ENCODE data around the gene CFAP46. TPM values are rescaled to one million over a fixed set of nuclear protein-coding genes. Genes with fewer than 3 reads are reported as not detected.
"Not testable (repeated sequence)": the region's sequence is repeated elsewhere in the genome, so short reads cannot be mapped to it uniquely, and the experiment has no call there.

The CFAP46 gene
- total RNA-seq, 2 experiments from 2014 or later: 0.07 TPM; not detected in 1

DNA sequence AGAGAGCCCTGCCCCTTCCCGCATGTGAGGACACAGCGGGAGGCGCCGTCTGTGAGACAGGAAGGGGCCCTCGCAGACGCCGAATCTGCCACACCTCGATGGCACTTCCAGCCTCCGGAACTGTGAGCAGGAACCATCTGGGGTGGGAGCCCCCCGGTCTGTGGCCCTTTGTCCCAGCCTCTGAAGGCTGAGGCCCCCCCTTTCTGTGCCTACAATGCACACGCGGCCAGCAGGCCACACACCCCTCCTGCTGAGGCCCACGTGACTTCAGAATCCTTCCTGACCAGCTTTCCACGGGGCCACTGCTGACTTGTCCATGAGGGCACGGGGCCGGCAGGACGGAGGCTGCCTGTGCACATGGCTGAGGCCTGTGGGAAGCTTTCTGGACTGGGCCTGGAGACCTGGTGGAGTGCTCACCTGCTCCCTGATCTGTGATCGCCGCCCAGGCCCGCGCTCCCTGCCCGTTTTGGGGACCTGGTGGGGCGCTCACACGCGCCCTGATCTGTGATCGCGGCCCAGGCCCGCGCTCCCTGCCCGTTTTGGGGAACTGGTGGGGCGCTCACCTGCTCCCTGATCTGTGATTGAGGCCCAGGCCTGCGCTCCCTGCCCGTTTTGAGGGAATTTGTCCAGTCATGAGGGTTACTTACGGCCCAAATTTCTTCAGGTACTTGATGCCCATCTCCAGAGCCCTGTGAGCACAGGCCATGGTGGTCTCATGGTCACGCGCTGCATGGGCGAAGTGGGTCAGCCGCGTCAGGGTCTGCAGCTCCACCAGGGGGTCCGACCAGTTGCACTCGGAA, 34.3 kb downstream of the CFAP46 start:
- POLR2A ChIA-PET: no interaction called here
- no peaks in the 10 kb centered on the region for H3K9me3 Mint-ChIP-seq
- intact Hi-C loops (cut with micrococcal nuclease): no loop called here
- peaks cover 3% of the 10 kb centered on the region for H3K27me3 Mint-ChIP-seq
- CTCF ChIA-PET: no interaction called here
- DNase-seq: no peak
- no peaks in the 10 kb centered on the region for H3K36me3 Mint-ChIP-seq
- peaks cover 17% of the 10 kb centered on the region for H3K4me1 Mint-ChIP-seq (ENCODE audit: low read depth)
- no peak overlapping the region for H3K27ac Mint-ChIP-seq
- no peak overlapping the region for H3K4me3 Mint-ChIP-seq

DNA sequence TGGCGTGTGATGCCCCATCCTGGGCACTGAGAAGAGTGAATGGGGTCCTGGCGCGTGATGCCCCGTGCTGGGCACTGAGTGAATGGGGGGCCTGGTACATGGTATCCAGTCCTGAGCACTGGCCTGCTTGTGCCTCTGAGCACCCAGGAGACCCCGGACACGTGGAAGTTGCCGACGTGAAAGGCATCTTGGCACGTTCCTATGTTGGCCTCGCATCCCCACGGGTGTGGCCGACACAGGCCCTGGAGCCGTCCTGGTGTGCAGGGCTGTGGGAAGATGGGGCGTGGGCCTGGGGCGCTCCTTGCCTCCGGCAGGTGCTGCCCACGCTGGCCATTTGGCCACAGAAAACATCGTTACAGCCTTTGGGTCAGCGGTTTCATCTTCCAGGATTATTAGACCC, 35.5 kb downstream of the CFAP46 start:
- intact Hi-C loops (cut with micrococcal nuclease): no loop called here
- H3K4me1 Mint-ChIP-seq (ENCODE audit: low read depth): peaks cover 17% of the 10 kb centered on the region
- no peaks in the 10 kb centered on the region for H3K9me3 Mint-ChIP-seq

DNA sequence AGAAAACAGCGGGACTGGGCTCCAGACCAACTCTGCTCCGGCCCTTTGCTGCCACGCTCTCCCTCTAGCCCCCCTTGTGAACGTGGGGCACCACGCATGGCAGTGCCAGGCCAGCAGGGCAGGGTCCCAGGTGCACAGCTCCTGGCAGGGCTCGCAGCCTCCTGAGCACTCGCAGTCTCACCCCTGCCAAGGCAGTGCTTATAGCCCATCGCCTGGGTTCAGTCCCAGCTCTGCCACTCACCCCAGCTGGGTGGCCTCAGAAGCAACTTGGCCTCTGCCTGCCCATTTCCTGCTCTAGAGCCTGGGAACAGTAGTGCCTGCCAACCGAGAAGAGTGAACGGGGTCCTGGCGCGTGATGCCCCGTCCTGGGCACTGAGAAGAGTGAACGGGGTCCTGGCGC, 36.3 kb downstream of the CFAP46 start:
- peaks cover 3% of the 10 kb centered on the region for H3K27me3 Mint-ChIP-seq
- H3K36me3 Mint-ChIP-seq: no peaks in the 10 kb centered on the region
- no peak for DNase-seq
- H3K4me1 Mint-ChIP-seq (ENCODE audit: low read depth): peaks cover 13% of the 10 kb centered on the region
- CTCF ChIA-PET: interaction anchor here (2.0 to 3.1 kb wide), 3 partner anchors 218 to 423 kb away, joined by 7 to 15 read pairs (median 11); no protein-coding TSS in a partner anchor
- no peak overlapping the region for H3K27ac Mint-ChIP-seq
- POLR2A ChIA-PET: no interaction called here
- intact Hi-C loops (cut with micrococcal nuclease): no loop called here
- H3K4me3 Mint-ChIP-seq: no peak overlapping the region
- H3K9me3 Mint-ChIP-seq: peaks cover 2% of the 10 kb centered on the region

More for the DNA sequence above, 35.5 kb downstream of the CFAP46 start:
- POLR2A ChIA-PET: no interaction called here
- Mint-ChIP-seq H3K36me3 (no peaks in the 10 kb centered on the region), H3K4me3 (no peak overlapping the region), H3K27me3 (peaks cover 3% of the 10 kb centered on the region), H3K27ac (no peak overlapping the region)
- no peak for DNase-seq
- CTCF ChIA-PET: no interaction called here

DNA sequence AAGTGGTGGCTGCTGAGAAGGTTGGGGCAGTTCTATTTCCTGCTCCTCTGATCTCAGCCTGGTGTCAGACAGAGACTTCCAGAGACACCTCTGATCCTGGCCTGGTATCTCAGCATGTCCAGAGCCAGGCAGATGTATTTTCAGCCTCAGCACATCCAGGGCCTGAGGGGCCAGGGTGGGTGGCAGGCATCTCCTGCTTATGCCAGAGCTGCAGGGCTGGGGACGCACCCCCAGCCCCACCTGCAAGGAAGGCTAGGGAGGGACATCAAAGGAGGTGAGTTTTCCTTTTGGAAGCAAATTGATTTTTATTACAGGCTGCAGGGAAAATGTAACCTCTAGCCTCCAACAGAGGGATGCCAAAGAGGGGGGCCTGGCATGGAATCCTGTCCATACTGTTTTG, 36.7 kb downstream of the CFAP46 start:
- no peaks in the 10 kb centered on the region for H3K36me3 Mint-ChIP-seq
- intact Hi-C loops (cut with micrococcal nuclease): loop anchor here (2.0 kb wide), 1 partner anchor 219 kb away; no protein-coding TSS in a partner anchor
- ChIA-PET CTCF (interaction anchor here (2.0 to 3.1 kb wide), 3 partner anchors 219 to 424 kb away, joined by 7 to 15 read pairs (median 11); no protein-coding TSS in a partner anchor), POLR2A (no interaction called here)
- H3K27ac Mint-ChIP-seq: no peak overlapping the region
- H3K4me1 Mint-ChIP-seq (ENCODE audit: low read depth): peaks cover 13% of the 10 kb centered on the region
- H3K9me3 Mint-ChIP-seq: peaks cover 7% of the 10 kb centered on the region
- no peak for DNase-seq
- H3K27me3 Mint-ChIP-seq: peaks cover 1% of the 10 kb centered on the region
- no peak overlapping the region for H3K4me3 Mint-ChIP-seq

DNA sequence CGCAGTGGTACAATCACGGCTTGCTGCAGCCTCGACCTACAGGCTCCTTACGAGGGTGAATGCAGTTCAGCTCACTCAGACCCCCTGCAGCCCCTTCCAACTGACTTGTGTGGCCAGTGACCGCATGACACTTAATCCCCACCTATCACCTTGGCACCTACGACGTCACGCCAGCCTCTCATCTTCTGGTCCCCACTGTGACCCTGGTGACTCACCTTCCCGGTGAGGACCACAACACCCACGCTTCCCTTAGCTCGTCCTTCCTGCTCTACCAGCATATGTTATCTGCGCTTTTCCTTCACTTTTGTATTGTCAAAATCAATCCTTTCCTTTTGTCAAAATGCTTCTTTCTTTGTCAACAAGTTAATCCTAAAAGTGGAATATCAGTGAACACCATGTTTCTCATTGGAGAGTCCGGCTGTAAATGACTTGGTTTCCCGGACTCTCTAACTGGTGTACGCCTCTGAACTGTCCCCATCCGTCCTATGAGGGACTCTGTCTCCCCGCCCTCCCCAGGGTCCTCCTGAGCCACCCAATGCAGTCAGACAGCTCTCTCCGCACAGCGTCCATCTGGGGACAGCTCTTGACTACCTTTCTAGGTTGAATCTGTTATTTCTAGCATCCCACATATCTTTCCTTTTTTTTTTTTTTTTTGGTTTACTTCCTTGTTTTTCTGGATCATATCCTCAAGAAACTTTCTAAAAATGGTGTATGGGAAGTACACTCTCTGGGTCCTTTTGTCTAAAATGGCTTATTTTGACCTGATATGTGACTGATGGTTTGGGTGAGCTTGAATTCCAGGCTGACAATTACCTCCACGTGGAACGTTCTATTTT, 37.3 kb downstream of the CFAP46 start:
- ChIA-PET POLR2A (no interaction called here), CTCF (interaction anchor here (1.6 to 3.1 kb wide), 4 partner anchors 219 to 424 kb away, joined by 6 to 15 read pairs (median 9); no protein-coding TSS in a partner anchor)
- H3K27ac Mint-ChIP-seq: no peak overlapping the region

DNA sequence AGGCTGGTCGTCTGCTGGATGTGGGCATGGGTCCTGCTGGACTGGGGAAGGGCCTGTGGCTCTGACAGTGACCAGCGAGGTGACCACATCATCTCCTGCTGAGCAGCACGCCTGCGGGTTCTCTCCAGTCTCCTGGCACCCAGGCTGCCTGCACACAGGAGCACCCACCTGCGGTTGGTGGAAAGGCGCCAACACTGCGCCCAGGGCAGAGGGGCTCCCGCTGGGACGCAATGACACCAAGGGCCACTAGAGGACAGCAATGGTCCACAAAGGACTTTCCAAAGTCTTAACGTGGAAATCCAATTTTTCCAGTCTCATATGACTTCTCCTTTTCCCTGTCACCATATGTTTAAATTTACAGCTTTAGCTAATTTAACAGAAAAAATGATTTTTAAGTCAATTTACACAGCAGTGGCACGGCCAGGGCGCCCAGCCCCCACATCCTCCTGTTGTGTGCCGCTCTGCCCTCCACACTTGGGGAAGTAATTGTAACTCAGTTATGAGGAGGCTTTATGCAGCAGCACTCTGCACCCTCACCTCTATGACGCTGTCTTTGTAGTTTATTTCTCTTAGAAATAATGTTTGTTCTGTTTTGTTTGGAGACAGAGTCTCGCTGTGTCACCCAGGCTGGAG, 38.1 kb downstream of the CFAP46 start:
- no peak overlapping the region for H3K4me3 Mint-ChIP-seq
- POLR2A ChIA-PET: no interaction called here
- no peaks in the 10 kb centered on the region for H3K36me3 Mint-ChIP-seq
- H3K4me1 Mint-ChIP-seq (ENCODE audit: low read depth): peaks cover 13% of the 10 kb centered on the region
- intact Hi-C loops (cut with micrococcal nuclease): loop anchor here (2.0 kb wide), 1 partner anchor 221 kb away; no protein-coding TSS in a partner anchor
- CTCF ChIA-PET: interaction anchor here (1.6 to 3.1 kb wide), 4 partner anchors 220 to 425 kb away, joined by 6 to 15 read pairs (median 9); no protein-coding TSS in a partner anchor
- no peaks in the 10 kb centered on the region for H3K27me3 Mint-ChIP-seq
- H3K9me3 Mint-ChIP-seq: peaks cover 8% of the 10 kb centered on the region
- DNase-seq: peak; percentile 60
- no peak overlapping the region for H3K27ac Mint-ChIP-seq

More for the DNA sequence above, 37.3 kb downstream of the CFAP46 start:
- intact Hi-C loops (cut with micrococcal nuclease): loop anchor here (2.0 kb wide), 1 partner anchor 220 kb away; no protein-coding TSS in a partner anchor
- Mint-ChIP-seq H3K9me3 (peaks cover 8% of the 10 kb centered on the region), H3K4me3 (no peak overlapping the region), H3K27me3 (no peaks in the 10 kb centered on the region), H3K4me1 (ENCODE audit: low read depth) (peaks cover 13% of the 10 kb centered on the region), H3K36me3 (no peaks in the 10 kb centered on the region)
- DNase-seq: peak; percentile 75

DNA sequence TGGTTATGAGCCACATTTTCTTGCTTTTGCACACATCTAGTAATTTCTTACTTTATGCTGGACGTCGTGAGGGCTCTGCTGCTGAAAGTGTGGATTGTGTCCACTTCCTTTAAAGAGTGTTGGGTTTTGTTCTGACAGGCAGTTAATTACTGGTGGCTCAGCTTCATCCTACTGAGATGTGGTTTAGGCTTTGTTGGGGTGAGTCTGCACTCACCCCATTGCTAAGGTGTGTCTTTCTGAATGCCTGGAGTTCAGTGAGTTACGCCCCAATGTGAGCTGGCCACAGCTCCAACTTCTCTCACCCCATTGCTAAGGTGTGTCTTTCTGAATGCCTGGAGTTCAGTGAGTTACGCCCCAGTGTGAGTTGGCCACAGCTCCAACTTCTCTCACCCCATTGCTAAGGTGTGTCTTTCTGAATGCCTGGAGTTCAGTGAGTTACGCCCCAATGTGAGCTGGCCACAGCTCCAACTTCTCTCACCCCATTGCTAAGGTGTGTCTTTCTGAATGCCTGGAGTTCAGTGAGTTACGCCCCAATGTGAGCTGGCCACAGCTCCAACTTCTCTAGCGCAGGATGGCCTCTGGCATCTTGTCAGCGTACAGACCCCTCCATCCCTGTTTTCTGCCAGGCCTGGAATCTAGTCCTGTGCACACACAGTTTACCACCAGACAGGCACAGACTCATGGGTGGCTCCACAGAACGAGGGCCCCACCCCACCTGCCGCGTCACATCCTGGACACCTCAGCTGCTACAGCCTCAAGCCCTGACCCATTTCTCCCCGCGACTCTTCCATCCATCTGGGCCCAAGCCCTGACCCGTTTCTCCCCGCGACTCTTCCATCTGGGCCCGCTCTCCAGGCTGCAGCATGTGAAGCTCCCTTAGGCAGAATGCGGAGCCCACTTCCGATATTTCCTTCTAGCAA, 39.5 kb downstream of the CFAP46 start:
- CTCF ChIA-PET: interaction anchor here (0.6 to 3.1 kb wide), 4 partner anchors 71 to 248 kb away, joined by 3 to 15 read pairs (median 8); no protein-coding TSS in a partner anchor
- H3K9me3 Mint-ChIP-seq; H3K36me3 Mint-ChIP-seq; intact Hi-C loops (cut with micrococcal nuclease); DNase-seq; H3K4me3 Mint-ChIP-seq; H3K27me3 Mint-ChIP-seq; H3K27ac Mint-ChIP-seq; POLR2A ChIA-PET: not testable (repeated sequence)
- H3K4me1 Mint-ChIP-seq (ENCODE audit: low read depth): peaks cover 13% of the 10 kb centered on the region

DNA sequence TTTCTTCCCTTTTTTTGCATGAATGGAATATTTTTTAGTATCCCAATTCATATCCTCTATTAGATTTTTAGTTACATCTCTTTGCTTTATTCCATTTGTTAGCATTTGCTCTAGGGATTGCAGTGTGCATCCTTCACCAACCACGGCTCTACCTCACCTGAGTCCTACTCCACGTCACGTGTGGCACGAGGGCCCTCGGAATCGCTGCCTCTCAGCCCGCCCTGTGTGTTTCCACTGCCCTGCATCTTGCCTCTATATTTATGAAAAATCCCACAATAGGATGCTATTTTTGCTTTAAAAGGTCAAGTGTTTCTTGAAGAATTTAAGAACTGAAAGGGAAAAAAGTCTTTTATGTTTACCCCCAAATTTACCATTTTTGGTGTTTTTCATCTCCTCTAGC, 41.0 kb downstream of the CFAP46 start:
- H3K4me1 Mint-ChIP-seq (ENCODE audit: low read depth): peaks cover 13% of the 10 kb centered on the region
- H3K27ac Mint-ChIP-seq: no peak overlapping the region
- intact Hi-C loops (cut with micrococcal nuclease): no loop called here
- DNase-seq: no peak
- no peak overlapping the region for H3K4me3 Mint-ChIP-seq
- POLR2A ChIA-PET: no interaction called here
- H3K27me3 Mint-ChIP-seq: no peaks in the 10 kb centered on the region
- no peaks in the 10 kb centered on the region for H3K36me3 Mint-ChIP-seq
- peaks cover 8% of the 10 kb centered on the region for H3K9me3 Mint-ChIP-seq
- CTCF ChIA-PET: interaction anchor here (1.5 kb wide), 1 partner anchor 221 kb away, joined by 3 read pairs; no protein-coding TSS in a partner anchor

DNA sequence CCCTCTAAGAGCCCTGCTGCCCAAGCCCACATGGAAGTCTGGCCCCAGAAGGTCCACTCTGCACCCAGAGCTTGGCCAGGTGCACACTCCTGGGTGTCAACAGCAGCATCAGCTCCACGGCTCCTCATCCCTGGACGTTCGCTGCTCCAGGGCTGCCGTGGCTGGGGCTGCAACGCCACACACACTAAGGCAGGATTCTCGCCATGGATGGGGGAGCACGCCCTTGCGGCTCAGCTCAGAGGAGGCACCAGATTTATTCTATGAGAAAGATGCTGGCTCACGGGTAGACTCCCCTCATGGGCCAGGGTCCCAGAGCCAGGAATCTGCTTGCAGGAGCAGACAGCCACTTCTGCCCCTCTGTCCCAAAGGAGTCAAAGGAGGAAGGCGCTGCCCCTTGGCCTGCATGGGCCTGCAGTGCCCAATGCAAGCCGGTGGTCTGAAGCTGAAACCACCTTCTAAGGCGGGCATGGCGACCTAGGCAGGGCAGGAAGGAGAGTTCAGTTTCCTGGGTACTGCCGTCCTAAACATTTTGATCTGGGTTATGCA, 42.1 kb downstream of the CFAP46 start:
- intact Hi-C loops (cut with micrococcal nuclease): no loop called here
- no peak for DNase-seq

DNA sequence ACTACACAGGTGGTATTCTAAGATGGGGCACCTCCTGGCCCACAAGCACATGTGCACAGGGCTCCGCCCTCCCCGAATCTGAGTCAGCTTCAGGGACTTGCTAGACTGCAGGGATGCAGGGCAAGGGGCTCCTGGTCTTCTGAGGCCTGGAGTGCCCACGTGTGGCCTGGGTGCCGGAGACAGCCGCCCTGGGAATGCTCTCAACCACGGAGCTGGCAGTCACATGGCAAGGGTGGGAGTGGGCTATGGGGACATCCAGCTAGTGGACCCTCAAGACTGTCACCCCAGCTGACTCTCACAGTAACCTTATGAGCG, 42.7 kb downstream of the CFAP46 start:
- H3K27me3 Mint-ChIP-seq: peaks cover 4% of the 10 kb centered on the region
- ChIA-PET CTCF (no interaction called here), POLR2A (no interaction called here)
- no peak overlapping the region for H3K4me3 Mint-ChIP-seq
- no peaks in the 10 kb centered on the region for H3K36me3 Mint-ChIP-seq
- intact Hi-C loops (cut with micrococcal nuclease): no loop called here
- H3K4me1 Mint-ChIP-seq (ENCODE audit: low read depth): peaks cover 6% of the 10 kb centered on the region
- no peak overlapping the region for H3K27ac Mint-ChIP-seq
- DNase-seq: no peak
- H3K9me3 Mint-ChIP-seq: peaks cover 8% of the 10 kb centered on the region

More for the DNA sequence above, 42.1 kb downstream of the CFAP46 start:
- ChIA-PET CTCF (interaction anchor here (1.5 kb wide), 1 partner anchor 223 kb away, joined by 3 read pairs; no protein-coding TSS in a partner anchor), POLR2A (no interaction called here)
- no peak overlapping the region for H3K27ac Mint-ChIP-seq
- no peaks in the 10 kb centered on the region for H3K36me3 Mint-ChIP-seq
- H3K4me3 Mint-ChIP-seq: no peak overlapping the region
- H3K27me3 Mint-ChIP-seq: peaks cover 1% of the 10 kb centered on the region
- H3K9me3 Mint-ChIP-seq: peaks cover 8% of the 10 kb centered on the region
- H3K4me1 Mint-ChIP-seq (ENCODE audit: low read depth): peaks cover 12% of the 10 kb centered on the region
